ENCODE data around the gene GPR160. TPM values are rescaled to one million over a fixed set of nuclear protein-coding genes. Genes with fewer than 3 reads are reported as not detected.

GPR160 gene
- total RNA-seq, 1 experiment from 2014 or later = 16.1 TPM

DNA sequence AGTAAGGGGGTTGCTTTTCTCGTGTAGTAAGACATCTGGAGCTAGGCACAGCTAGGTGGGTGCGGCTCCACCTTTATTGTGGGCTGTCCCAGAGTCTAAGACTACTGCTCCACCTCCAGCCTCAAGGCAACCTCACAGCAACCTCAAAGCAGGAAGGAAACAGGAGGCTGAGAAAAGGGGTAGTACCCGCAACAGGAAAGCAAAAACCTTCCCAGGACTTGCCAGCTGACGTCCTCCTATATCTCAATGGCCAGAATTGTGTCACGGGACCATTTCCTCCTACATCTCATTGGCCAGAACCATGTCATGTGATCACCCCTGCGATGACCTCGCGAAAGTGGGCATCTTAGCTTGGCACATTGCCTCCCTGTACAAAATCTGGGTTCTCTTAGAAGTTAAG lies 4.3 kb upstream of the GPR160 start:
- H3K4me3 Mint-ChIP-seq (ENCODE audit: unreplicated experiment) = no peak overlapping the region
- intact Hi-C loops (cut with micrococcal nuclease; ENCODE audit: unreplicated experiment) = no loop called here
- Histone ChIP-seq H3K4me3 (ENCODE audit: low read depth, low read length) (no peak overlapping the region), H3K9me3 (no peaks in the 10 kb centered on the region), H3K36me3 (ENCODE audit: control insufficient read depth, insufficient read depth, low read length) (no peaks in the 10 kb centered on the region), H3K27me3 (replicated peaks; ENCODE audit: control insufficient read depth, insufficient read depth, low read length) (no peaks in the 10 kb centered on the region), H3K4me1 (0 out of 2 replicates have a peak, but pooled peaks cover 4% of the 10 kb centered on the region)
- TF ChIP-seq, protein P1, sequence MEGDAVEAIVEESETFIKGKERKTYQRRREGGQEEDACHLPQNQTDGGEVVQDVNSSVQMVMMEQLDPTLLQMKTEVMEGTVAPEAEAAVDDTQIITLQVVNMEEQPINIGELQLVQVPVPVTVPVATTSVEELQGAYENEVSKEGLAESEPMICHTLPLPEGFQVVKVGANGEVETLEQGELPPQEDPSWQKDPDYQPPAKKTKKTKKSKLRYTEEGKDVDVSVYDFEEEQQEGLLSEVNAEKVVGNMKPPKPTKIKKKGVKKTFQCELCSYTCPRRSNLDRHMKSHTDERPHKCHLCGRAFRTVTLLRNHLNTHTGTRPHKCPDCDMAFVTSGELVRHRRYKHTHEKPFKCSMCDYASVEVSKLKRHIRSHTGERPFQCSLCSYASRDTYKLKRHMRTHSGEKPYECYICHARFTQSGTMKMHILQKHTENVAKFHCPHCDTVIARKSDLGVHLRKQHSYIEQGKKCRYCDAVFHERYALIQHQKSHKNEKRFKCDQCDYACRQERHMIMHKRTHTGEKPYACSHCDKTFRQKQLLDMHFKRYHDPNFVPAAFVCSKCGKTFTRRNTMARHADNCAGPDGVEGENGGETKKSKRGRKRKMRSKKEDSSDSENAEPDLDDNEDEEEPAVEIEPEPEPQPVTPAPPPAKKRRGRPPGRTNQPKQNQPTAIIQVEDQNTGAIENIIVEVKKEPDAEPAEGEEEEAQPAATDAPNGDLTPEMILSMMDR (IDR thresholded peaks at IDR 0.05; ENCODE audit: insufficient read depth in 1 of 2, low read depth in 1 of 2, low read length in 1 of 2, severe bottlenecking in 1 of 2, unreplicated experiment in 1 of 2) = no peak
- BruUV-seq (replicated peaks) = no TSS peak
- no peak for DNase-seq
- peaks cover 6% of the 10 kb centered on the region for H3K9me3 Mint-ChIP-seq (ENCODE audit: unreplicated experiment)
- H3K27ac Mint-ChIP-seq (ENCODE audit: unreplicated experiment) = no peak overlapping the region
- H3K27me3 Mint-ChIP-seq (ENCODE audit: insufficient read depth, unreplicated experiment) = peaks cover 4% of the 10 kb centered on the region
- no peaks in the 10 kb centered on the region for H3K4me1 Mint-ChIP-seq (ENCODE audit: low read depth, unreplicated experiment)
- ChIA-PET POLR2A (no interaction called here), CTCF (no interaction called here)
- H3K36me3 Mint-ChIP-seq (ENCODE audit: insufficient read depth, unreplicated experiment) = no peaks in the 10 kb centered on the region

DNA sequence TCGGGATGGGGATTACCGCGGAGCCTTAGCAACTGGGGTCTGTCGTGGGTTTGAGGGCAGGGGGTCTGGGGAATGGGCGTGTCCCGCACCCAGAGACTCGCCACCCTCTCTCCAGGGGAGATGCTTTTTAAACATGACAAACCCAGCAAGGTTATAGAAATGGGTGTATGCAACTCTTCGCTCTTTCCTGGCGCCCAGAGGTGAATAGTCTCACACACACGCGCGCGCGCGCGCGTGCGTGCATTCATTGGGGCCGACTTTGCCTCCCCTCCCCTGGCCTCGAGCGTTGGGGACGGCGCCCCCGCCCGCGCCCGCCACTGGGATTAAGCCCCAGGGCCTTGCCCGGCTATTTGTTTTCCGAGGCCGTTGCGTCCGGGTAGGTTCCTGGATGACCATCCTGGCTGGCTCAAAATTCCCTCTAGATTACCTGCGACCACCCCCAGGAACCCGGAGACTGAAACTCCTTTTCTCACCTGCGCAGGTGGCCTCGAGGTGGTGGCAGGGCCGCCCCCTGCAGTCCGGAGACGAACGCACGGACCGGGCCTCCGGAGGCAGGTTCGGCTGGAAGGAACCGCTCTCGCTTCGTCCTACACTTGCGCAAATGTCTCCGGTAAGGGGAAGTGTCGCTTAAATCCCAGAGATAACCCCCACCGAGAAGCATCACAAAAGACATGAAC lies 777 bp downstream of the GPR160 start:
- no TSS peak for BruUV-seq (replicated peaks)
- peak; percentile 62 to 79 for DNase-seq
- H3K27ac Mint-ChIP-seq (ENCODE audit: unreplicated experiment) = peak overlapping the region; percentile 73
- intact Hi-C loops (cut with micrococcal nuclease; ENCODE audit: unreplicated experiment) = loop anchor here (1.0 to 5.0 kb wide), 3 partner anchors 72 to 276 kb away; partner anchors contain the start of gene SEC62
- H3K36me3 Mint-ChIP-seq (ENCODE audit: insufficient read depth, unreplicated experiment) = peaks cover 21% of the 10 kb centered on the region
- Histone ChIP-seq H3K27me3 (replicated peaks; ENCODE audit: control insufficient read depth, insufficient read depth, low read length) (no peaks in the 10 kb centered on the region), H3K4me1 (0 out of 2 replicates have a peak, but pooled peaks cover 4% of the 10 kb centered on the region), H3K36me3 (ENCODE audit: control insufficient read depth, insufficient read depth, low read length) (no peaks in the 10 kb centered on the region; the same call in 1 of the 2 replicates), H3K9me3 (no peaks in the 10 kb centered on the region), H3K4me3 (ENCODE audit: low read depth, low read length) (peak overlapping the region; percentile 80)
- H3K4me3 Mint-ChIP-seq (ENCODE audit: unreplicated experiment) = peak overlapping the region; percentile 80
- ChIA-PET CTCF (interaction anchor here (1.0 kb wide), 2 partner anchors 15 to 40 kb away, joined by 3 to 4 read pairs; no protein-coding TSS in a partner anchor), POLR2A (interaction anchor here (0.5 kb wide), 1 partner anchor 38 kb away, joined by 3 read pairs; no protein-coding TSS in a partner anchor)
- TF ChIP-seq, protein P1 (IDR thresholded peaks at IDR 0.05; ENCODE audit: insufficient read depth in 1 of 2, low read depth in 1 of 2, low read length in 1 of 2, severe bottlenecking in 1 of 2, unreplicated experiment in 1 of 2) = peak; percentile 39 to 72
- no peaks in the 10 kb centered on the region for H3K9me3 Mint-ChIP-seq (ENCODE audit: unreplicated experiment)
- H3K27me3 Mint-ChIP-seq (ENCODE audit: insufficient read depth, unreplicated experiment) = no peaks in the 10 kb centered on the region
- H3K4me1 Mint-ChIP-seq (ENCODE audit: low read depth, unreplicated experiment) = peaks cover 14% of the 10 kb centered on the region

DNA sequence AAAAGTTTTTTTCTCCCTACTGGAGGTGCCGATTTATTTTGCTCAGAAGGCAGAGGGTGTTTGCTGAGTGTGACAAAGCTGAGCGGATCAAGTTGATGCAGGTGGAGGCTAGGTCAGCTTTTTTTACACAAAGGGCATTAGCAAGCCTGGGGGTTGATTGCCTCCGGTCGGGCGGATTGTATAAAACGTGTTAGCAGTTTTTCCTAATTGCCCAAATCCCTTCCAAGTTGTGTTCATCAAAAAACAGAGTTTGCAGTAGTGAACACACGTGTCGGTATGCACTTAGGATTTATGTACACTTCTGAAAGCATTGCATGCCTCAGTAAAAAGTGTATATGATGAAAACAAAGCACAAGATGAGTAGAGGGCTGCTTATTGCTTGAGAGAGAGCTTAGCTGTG lies 2.6 kb downstream of the GPR160 start:
- no peak overlapping the region for H3K4me3 ChIP-seq (ENCODE audit: low read depth, low read length)
- ChIA-PET CTCF (no interaction called here), POLR2A (no interaction called here)
- BruUV-seq (replicated peaks) = TSS peak; percentile 31
- Mint-ChIP-seq H3K27ac (ENCODE audit: unreplicated experiment) (no peak overlapping the region), H3K27me3 (ENCODE audit: insufficient read depth, unreplicated experiment) (no peaks in the 10 kb centered on the region), H3K4me3 (ENCODE audit: unreplicated experiment) (no peak overlapping the region), H3K9me3 (ENCODE audit: unreplicated experiment) (no peaks in the 10 kb centered on the region), H3K4me1 (ENCODE audit: low read depth, unreplicated experiment) (peaks cover 14% of the 10 kb centered on the region), H3K36me3 (ENCODE audit: insufficient read depth, unreplicated experiment) (peaks cover 26% of the 10 kb centered on the region)
- H3K27me3 ChIP-seq (replicated peaks; ENCODE audit: control insufficient read depth, insufficient read depth, low read length) = no peaks in the 10 kb centered on the region
- no peaks in the 10 kb centered on the region for H3K9me3 ChIP-seq
- no peaks in the 10 kb centered on the region; the same call in 1 of the 2 replicates for H3K36me3 ChIP-seq (ENCODE audit: control insufficient read depth, insufficient read depth, low read length)
- 0 out of 2 replicates have a peak, but pooled peaks cover 4% of the 10 kb centered on the region for H3K4me1 ChIP-seq
- no peak for DNase-seq
- TF ChIP-seq, protein P1 (IDR thresholded peaks at IDR 0.05; ENCODE audit: insufficient read depth in 1 of 2, low read depth in 1 of 2, low read length in 1 of 2, severe bottlenecking in 1 of 2, unreplicated experiment in 1 of 2) = no peak
- intact Hi-C loops (cut with micrococcal nuclease; ENCODE audit: unreplicated experiment) = no loop called here

Measured in Caco-2 (cell line).